Measurements from ENCODE around the gene PPFIA2. TPM values are rescaled to one million over a fixed set of nuclear protein-coding genes. Genes with fewer than 3 reads are reported as not detected.

The PPFIA2 gene
- total and polyA plus RNA-seq, 10 of the 15 experiments (the other 5 are each of a cell fraction or from before 2014, with no cell fraction given) = 0.06 to 0.39 (median 0.18) TPM; not detected in 6

DNA sequence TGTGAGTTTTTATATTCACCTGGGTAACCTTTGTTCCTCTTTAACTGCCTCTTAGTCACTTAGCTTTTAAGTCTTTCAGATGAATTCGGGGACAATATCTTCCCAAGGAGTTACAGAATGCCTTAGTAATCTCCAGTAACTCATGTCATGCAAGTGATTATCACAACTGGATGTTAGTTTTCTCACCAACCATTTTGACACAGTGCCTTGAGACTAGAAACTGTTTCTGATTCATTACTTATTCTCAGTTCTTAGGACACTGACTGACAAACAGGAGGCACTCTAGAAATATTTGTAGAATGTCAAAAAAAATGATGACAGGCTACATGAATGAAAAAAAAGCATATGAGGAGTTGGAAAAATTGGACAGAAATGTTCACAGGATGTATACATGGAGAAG, 346.2 kb downstream of the PPFIA2 start:
- ChIA-PET CTCF (no interaction called here), RAD21 (ENCODE audit: unreplicated experiment) (no interaction called here), POLR2A (no interaction called here), SMC1A (ENCODE audit: uncharacterized antibody, unreplicated experiment) (no interaction called here)
- BruUV-seq (replicated peaks) = no TSS peak
- 4% methylated on average over 1 of the region's 1 CpG for WGBS (ENCODE audit: insufficient coverage, insufficient replicate concordance, low lambda C conversion rate, missing lambda C conversion rate)
- Histone ChIP-seq H2AFZ (ENCODE audit: control insufficient read depth, low read depth, low read length) (no peak overlapping the region), H3K79me2 (ENCODE audit: control insufficient read depth, insufficient read depth, low read length) (no peaks in the 10 kb centered on the region), H3K9ac (ENCODE audit: control insufficient read depth, insufficient read depth, low read length) (no peak overlapping the region), H3K9me3 (replicated peaks; ENCODE audit: control insufficient read depth, insufficient read depth, low read length) (no peaks in the 10 kb centered on the region), H3K4me1 (ENCODE audit: control insufficient read depth, insufficient read depth, low read length) (no peaks in the 10 kb centered on the region), H3K27me3 (replicated peaks in 1 of 2; ENCODE audit: control insufficient read depth in 2 of 2, insufficient read depth in 2 of 2, low read length in 1 of 2) (no peaks in the 10 kb centered on the region), H3K4me2 (ENCODE audit: control insufficient read depth, insufficient read depth) (no peak overlapping the region), H3K36me3 (ENCODE audit: control insufficient read depth in 2 of 2, insufficient read depth in 2 of 2, low read length in 1 of 2) (no peaks in the 10 kb centered on the region), H4K20me1 (ENCODE audit: control insufficient read depth, insufficient read depth) (no peaks in the 10 kb centered on the region), H3K4me3 (no peak overlapping the region), H3K27ac (ENCODE audit: control insufficient read depth, insufficient read depth) (no peak overlapping the region)
- no peak for ATAC-seq
- no peak for DNase-seq (ENCODE audit: low read depth, low spot score)
- TF ChIP-seq BACH1 (IDR thresholded peaks at IDR 0.05; ENCODE audit: borderline replicate concordance) = no peak
- TF ChIP-seq SP1 (IDR thresholded peaks at IDR 0.05; ENCODE audit: low read depth, low read length) = no peak
- no peak for TF ChIP-seq NFYA (IDR thresholded peaks at IDR 0.05; ENCODE audit: borderline replicate concordance, low read depth, low read length)
- TF ChIP-seq POLR2AphosphoS2 (IDR thresholded peaks at IDR 0.05; ENCODE audit: low read depth, low read length) = no peak
- no peak for TF ChIP-seq KAT2A (conservative IDR thresholded peaks at IDR 0.05; ENCODE audit: control insufficient read depth, low read depth, low read length)
- TF ChIP-seq, protein P1, sequence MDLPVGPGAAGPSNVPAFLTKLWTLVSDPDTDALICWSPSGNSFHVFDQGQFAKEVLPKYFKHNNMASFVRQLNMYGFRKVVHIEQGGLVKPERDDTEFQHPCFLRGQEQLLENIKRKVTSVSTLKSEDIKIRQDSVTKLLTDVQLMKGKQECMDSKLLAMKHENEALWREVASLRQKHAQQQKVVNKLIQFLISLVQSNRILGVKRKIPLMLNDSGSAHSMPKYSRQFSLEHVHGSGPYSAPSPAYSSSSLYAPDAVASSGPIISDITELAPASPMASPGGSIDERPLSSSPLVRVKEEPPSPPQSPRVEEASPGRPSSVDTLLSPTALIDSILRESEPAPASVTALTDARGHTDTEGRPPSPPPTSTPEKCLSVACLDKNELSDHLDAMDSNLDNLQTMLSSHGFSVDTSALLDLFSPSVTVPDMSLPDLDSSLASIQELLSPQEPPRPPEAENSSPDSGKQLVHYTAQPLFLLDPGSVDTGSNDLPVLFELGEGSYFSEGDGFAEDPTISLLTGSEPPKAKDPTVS (IDR thresholded peaks at IDR 0.05; ENCODE audit: low read depth, low read length) = no peak
- no peak for TF ChIP-seq MYB (IDR thresholded peaks at IDR 0.05; ENCODE audit: borderline replicate concordance, low read depth, low read length)
- TF ChIP-seq TBL1XR1 (IDR thresholded peaks at IDR 0.05; ENCODE audit: low read depth, low read length) = no peak
- no peak for TF ChIP-seq ZNF687 (IDR thresholded peaks at IDR 0.05)
- TF ChIP-seq TCF7 (IDR thresholded peaks at IDR 0.05; ENCODE audit: borderline replicate concordance) = no peak
- no peak for TF ChIP-seq ZNF592 (IDR thresholded peaks at IDR 0.05)
- TF ChIP-seq CREB1 (IDR thresholded peaks at IDR 0.05; ENCODE audit: low read depth) = no peak
- TF ChIP-seq KDM1A (IDR thresholded peaks at IDR 0.05; ENCODE audit: borderline replicate concordance) = no peak
- no peak for TF ChIP-seq ATF2 (IDR thresholded peaks at IDR 0.05; ENCODE audit: low read length)
- TF ChIP-seq DPF2 (IDR thresholded peaks at IDR 0.05) = no peak
- in situ Hi-C loops (cut with MboI) (no loop called here), intact Hi-C loops (cut with micrococcal nuclease; ENCODE audit: unreplicated experiment) (no loop called here)
- FAIRE-seq = no peak

All from GM12878 (cell line).